A673 (cell line): ENCODE data around the gene GALNT12.

Experiments used
- EZH2 ChIP-seq: fragments of 200-600 bp; sonication (generic); IDR thresholded peaks from 2 replicates; pipeline ENCODE4 v1.6.1; 2017; ENCODE audit warnings: borderline replicate concordance, low read depth, mild to moderate bottlenecking, mixed read lengths, antibody characterized with exemption, low read length; ENCODE audit not compliant: poor library complexity, severe bottlenecking
- TF ChIP-seq, protein P1 (sequence below): fragments of 300-800, 200-600 bp; sonication (generic); conservative IDR thresholded peaks from 2 replicates; pipeline ENCODE4 v1.5.1; 2017; ENCODE audit warnings: low read depth, mild to moderate bottlenecking, antibody characterized with exemption, low read length, moderate library complexity, mixed read lengths

DNA sequence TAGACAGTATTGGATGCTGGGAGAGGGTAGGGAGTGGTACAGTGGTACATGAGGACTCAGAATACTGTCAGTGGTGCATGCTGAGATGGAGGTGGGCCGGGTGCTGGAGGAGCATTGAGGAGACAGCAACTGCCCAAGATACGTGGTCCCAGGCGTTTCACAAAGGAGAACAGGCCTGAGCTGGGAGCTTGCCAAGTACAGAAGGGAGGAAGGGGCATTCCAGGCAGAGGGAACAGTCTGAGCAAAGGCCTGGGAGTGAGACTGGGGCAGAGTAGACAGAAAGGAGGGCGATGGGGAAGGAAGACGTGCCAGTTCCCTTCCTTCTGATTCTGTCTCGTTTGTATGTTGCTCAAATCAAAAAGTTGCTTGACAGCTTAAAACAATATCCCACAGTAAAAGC is 15.2 kb downstream of the GALNT12 start:
- TF ChIP-seq, protein P1, sequence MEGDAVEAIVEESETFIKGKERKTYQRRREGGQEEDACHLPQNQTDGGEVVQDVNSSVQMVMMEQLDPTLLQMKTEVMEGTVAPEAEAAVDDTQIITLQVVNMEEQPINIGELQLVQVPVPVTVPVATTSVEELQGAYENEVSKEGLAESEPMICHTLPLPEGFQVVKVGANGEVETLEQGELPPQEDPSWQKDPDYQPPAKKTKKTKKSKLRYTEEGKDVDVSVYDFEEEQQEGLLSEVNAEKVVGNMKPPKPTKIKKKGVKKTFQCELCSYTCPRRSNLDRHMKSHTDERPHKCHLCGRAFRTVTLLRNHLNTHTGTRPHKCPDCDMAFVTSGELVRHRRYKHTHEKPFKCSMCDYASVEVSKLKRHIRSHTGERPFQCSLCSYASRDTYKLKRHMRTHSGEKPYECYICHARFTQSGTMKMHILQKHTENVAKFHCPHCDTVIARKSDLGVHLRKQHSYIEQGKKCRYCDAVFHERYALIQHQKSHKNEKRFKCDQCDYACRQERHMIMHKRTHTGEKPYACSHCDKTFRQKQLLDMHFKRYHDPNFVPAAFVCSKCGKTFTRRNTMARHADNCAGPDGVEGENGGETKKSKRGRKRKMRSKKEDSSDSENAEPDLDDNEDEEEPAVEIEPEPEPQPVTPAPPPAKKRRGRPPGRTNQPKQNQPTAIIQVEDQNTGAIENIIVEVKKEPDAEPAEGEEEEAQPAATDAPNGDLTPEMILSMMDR: no peak
- TF ChIP-seq EZH2: no peak
